Mesenchymal stem cell (in vitro differentiated cells and primary cell): ENCODE measurements around the gene PANK1.
"Not testable (repeated sequence)": the region's sequence is repeated elsewhere in the genome, so short reads cannot be mapped to it uniquely, and the experiment has no call there.

Experiments used
- DNase-seq: peaks from one replicate; pipeline ENCODE4 v3.0.0-alpha.2; 2013
- H2AFZ ChIP-seq: one replicate; pipeline ENCODE4 v1.6.1; 2013; ENCODE audit warnings: low read depth, mild to moderate bottlenecking, control low read depth, inconsistent platforms, low read length, moderate library complexity
- H2AK5ac ChIP-seq: 2 replicates; pipeline ENCODE4 v1.6.1; 2013; ENCODE audit warnings: low read length, moderate library complexity, mild to moderate bottlenecking, inconsistent platforms; ENCODE audit not compliant: severe bottlenecking
- H2BK120ac ChIP-seq: one replicate; pipeline ENCODE4 v1.6.1; 2013; ENCODE audit warnings: low read depth, mild to moderate bottlenecking, inconsistent platforms, low read length, moderate library complexity
- H2BK12ac ChIP-seq, 2 experiments: one replicate each; pipeline ENCODE4 v1.6.1; 2013; ENCODE audit warnings: inconsistent platforms in 2 of 2, low read length in 2 of 2, mild to moderate bottlenecking in 2 of 2, moderate library complexity in 2 of 2, control low read depth in 1 of 2
- H2BK15ac ChIP-seq: one replicate; pipeline ENCODE4 v1.6.1; 2013; ENCODE audit warnings: mild to moderate bottlenecking, low read depth, inconsistent platforms; ENCODE audit not compliant: poor library complexity, severe bottlenecking
- H2BK5ac ChIP-seq: 2 replicates; pipeline ENCODE4 v1.6.1; 2013; ENCODE audit warnings: low read depth, mild to moderate bottlenecking, low read length, control low read depth, inconsistent platforms; ENCODE audit not compliant: poor library complexity, severe bottlenecking
- H3K14ac ChIP-seq, 2 experiments: one replicate each; pipeline ENCODE4 v1.6.1; 2013; ENCODE audit warnings: inconsistent platforms in 2 of 2, low read length in 2 of 2, control low read depth in 1 of 2, mild to moderate bottlenecking in 1 of 2, moderate library complexity in 1 of 2
- H3K18ac ChIP-seq, 2 experiments: one replicate each; pipeline ENCODE4 v1.6.1; 2013; ENCODE audit warnings: inconsistent platforms in 2 of 2, low read length in 2 of 2, control low read depth in 1 of 2, low read depth in 1 of 2, mild to moderate bottlenecking in 1 of 2
- H3K23ac ChIP-seq, 2 experiments: one replicate each; pipeline ENCODE4 v1.6.1; 2013; ENCODE audit warnings: inconsistent platforms in 2 of 2, low read length in 2 of 2, mild to moderate bottlenecking in 2 of 2, moderate library complexity in 2 of 2, control low read depth in 1 of 2
- H3K27ac ChIP-seq: 2 replicates; pipeline ENCODE4 v1.5.1; 2013; ENCODE audit warnings: mild to moderate bottlenecking, moderate library complexity, low read length, control low read depth, inconsistent platforms; ENCODE audit not compliant: poor library complexity, severe bottlenecking
- H3K27me3 ChIP-seq, 2 experiments: 2 replicates each; pipeline versions ENCODE4 v1.6.1 to v1.7.0; 2013; ENCODE audit warnings: low read length in 2 of 2, mild to moderate bottlenecking in 2 of 2, moderate library complexity in 2 of 2, control low read depth in 1 of 2, inconsistent platforms in 1 of 2; ENCODE audit not compliant: control insufficient read depth in 1 of 2, insufficient read depth in 1 of 2
- H3K36me3 ChIP-seq, 2 experiments: 2 replicates each; pipeline versions ENCODE4 v1.6.1 to v1.7.0; 2013; ENCODE audit warnings: low read length in 2 of 2, control low read depth in 1 of 2, inconsistent platforms in 1 of 2, low read depth in 1 of 2, mild to moderate bottlenecking in 1 of 2; ENCODE audit not compliant: insufficient read depth in 2 of 2, control insufficient read depth in 1 of 2
- H3K4ac ChIP-seq, 2 experiments: one replicate each; pipeline ENCODE4 v1.6.1; 2013; ENCODE audit warnings: inconsistent platforms in 2 of 2, low read length in 2 of 2, mild to moderate bottlenecking in 2 of 2, moderate library complexity in 2 of 2, control low read depth in 1 of 2, low read depth in 1 of 2
- H3K4me1 ChIP-seq: 2 replicates; pipeline ENCODE4 v1.6.1; 2013; ENCODE audit warnings: low read depth, low read length, control low read depth; ENCODE audit not compliant: control insufficient read depth, insufficient read depth
- H3K4me2 ChIP-seq: 2 replicates; pipeline ENCODE4 v1.6.1; 2013; ENCODE audit warnings: low read length, mild to moderate bottlenecking, inconsistent platforms; ENCODE audit not compliant: poor library complexity, severe bottlenecking
- H3K4me3 ChIP-seq, 2 experiments: 2 replicates each; pipeline versions ENCODE4 v1.5.1 to v1.7.0; 2013; ENCODE audit warnings: low read length in 2 of 2, mild to moderate bottlenecking in 2 of 2, control low read depth in 1 of 2, low read depth in 1 of 2; ENCODE audit not compliant: insufficient read depth in 1 of 2
- H3K79me1 ChIP-seq: replicated peaks from 2 replicates; pipeline ENCODE4 v1.6.1; 2013; ENCODE audit warnings: mild to moderate bottlenecking, control low read depth, low read length, inconsistent platforms; ENCODE audit not compliant: poor library complexity, severe bottlenecking
- H3K9ac ChIP-seq: 2 replicates; pipeline ENCODE4 v1.7.0; 2013; ENCODE audit warnings: mild to moderate bottlenecking, low read length, moderate library complexity
- H3K9me3 ChIP-seq: 2 replicates; pipeline ENCODE4 v1.7.0; 2013; ENCODE audit warnings: mild to moderate bottlenecking, low read length; ENCODE audit not compliant: control insufficient read depth
- H4K8ac ChIP-seq: one replicate; pipeline ENCODE4 v1.6.1; 2013; ENCODE audit warnings: inconsistent platforms, mild to moderate bottlenecking, low read length, moderate library complexity
- H4K91ac ChIP-seq: one replicate; pipeline ENCODE4 v1.6.1; 2013; ENCODE audit warnings: mild to moderate bottlenecking, low read length, inconsistent platforms
- WGBS: methylation state at CpG from one replicate; pipeline ENCODE4 v1.1.7; 2013; ENCODE audit warnings: mixed read lengths; 5-methylcytosine and 5-hydroxymethylcytosine counted together

Gene PANK1

DNA sequence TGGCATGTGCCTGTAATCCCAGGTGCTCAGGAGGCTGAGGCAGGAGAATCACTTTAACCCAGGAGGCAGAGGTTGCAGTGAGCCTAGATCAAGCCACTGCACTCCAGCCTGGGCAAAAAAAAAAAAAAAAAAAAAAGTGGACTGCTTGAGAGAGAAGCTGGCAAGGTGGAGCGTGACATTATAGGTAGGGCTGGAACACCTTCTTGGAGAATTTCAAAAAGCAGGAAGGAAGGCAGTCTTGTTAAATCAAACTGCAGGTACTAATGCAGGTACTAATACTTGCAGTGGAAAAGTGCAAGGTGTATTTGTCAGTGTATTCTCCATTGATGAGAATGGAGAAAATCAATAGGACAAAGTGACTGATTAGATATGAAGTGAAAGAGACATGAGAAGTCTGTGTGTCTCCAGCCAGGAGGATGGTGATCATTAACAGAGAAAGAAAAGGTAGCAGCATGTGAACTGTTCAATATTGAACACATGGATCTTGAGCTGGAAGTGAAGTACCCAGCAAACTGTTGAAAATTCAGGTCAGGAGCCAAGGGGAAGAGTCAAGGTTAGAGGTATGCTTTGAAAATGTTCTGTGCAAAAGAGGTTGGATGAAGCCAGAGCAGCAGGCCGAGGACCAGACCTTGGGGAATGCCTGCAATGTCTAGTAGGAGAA is 97.1 kb downstream of the PANK1 start:
- no peak overlapping the region for H2BK15ac ChIP-seq
- no peak overlapping the region for H3K14ac ChIP-seq
- no peak overlapping the region for H3K4ac ChIP-seq
- no peaks in the 10 kb centered on the region for H3K79me1 ChIP-seq
- H2AFZ ChIP-seq = no peak overlapping the region
- no peak overlapping the region for H3K9ac ChIP-seq
- no peak overlapping the region for H2BK120ac ChIP-seq
- H2BK5ac ChIP-seq = no peak overlapping the region
- no peak overlapping the region for H3K4me2 ChIP-seq
- 95% methylated on average over 2 of the region's 2 CpGs for WGBS
- no peak overlapping the region for H4K91ac ChIP-seq
- no peak overlapping the region for H2BK12ac ChIP-seq
- no peak overlapping the region for H3K23ac ChIP-seq
- H3K36me3 ChIP-seq = no peaks in the 10 kb centered on the region
- no peak overlapping the region for H3K4me3 ChIP-seq
- H3K18ac ChIP-seq = no peak overlapping the region
- DNase-seq = no peak
- no peak overlapping the region for H2AK5ac ChIP-seq
- H3K9me3 ChIP-seq = peaks cover 3% of the 10 kb centered on the region
- H3K27ac ChIP-seq = no peak overlapping the region
- H3K27me3 ChIP-seq = peaks cover 0 to 27% of the 10 kb centered on the region in 2 experiments
- no peak overlapping the region for H4K8ac ChIP-seq
- H3K4me1 ChIP-seq = no peaks in the 10 kb centered on the region

DNA sequence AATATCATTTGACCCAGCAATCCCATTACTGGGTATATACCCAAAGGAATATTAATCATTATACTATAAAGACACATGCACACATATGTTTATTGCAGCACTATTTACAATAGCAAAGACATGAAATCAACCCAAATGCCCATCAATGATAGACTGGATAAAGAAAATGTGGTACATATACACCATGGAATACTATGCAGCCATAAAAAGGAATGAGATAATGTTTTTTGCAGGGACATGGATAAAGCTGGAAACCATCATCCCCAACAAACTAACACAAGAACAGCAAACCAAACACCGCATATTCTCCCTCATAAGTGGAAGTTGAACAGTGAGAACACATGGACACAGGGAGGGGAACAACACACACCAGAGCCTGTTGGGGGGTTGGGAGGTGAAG is 98.4 kb downstream of the PANK1 start:
- not testable (repeated sequence) for H2BK15ac ChIP-seq, H3K18ac ChIP-seq, H3K23ac ChIP-seq, H3K27ac ChIP-seq, H4K91ac ChIP-seq, H2AFZ ChIP-seq, H3K4me2 ChIP-seq, H2BK120ac ChIP-seq, H3K79me1 ChIP-seq, H3K4me3 ChIP-seq, H3K14ac ChIP-seq, H3K4ac ChIP-seq, H3K36me3 ChIP-seq, H3K4me1 ChIP-seq, H3K9me3 ChIP-seq, H4K8ac ChIP-seq, H2AK5ac ChIP-seq, H2BK12ac ChIP-seq, H2BK5ac ChIP-seq, H3K9ac ChIP-seq, DNase-seq
- H3K27me3 ChIP-seq = peaks cover 0 to 21% of the 10 kb centered on the region in 2 experiments
- WGBS = no CpG with 5 or more reads among the region's 1 CpG

DNA sequence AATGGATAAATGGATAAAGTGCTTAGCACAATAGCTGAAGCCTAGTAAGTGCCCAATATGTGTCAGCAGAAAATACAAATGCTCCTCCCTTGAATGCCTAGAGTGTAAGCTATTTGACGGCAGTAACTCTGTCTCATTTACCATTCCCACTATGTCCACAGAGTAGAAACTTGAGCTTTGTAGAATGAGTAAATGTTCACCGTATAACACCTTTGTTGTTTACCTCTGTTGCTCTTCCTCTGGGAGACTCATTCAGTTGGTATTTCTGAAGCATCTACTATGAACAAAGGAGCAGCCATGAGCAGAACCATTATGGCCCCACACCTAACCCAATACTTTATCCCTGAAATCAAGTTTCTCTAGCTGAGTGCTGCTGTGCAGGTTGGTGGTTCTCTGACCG is 101.2 kb downstream of the PANK1 start:
- peaks cover 0 to 19% of the 10 kb centered on the region in 2 experiments for H3K27me3 ChIP-seq
- no peaks in the 10 kb centered on the region for H3K36me3 ChIP-seq
- H2BK120ac ChIP-seq = no peak overlapping the region
- no peak overlapping the region for H2AK5ac ChIP-seq
- H3K4me3 ChIP-seq = no peak overlapping the region
- H3K4ac ChIP-seq = no peak overlapping the region
- DNase-seq = no peak
- H3K79me1 ChIP-seq = no peaks in the 10 kb centered on the region
- no peak overlapping the region for H2BK5ac ChIP-seq
- H2BK15ac ChIP-seq = no peak overlapping the region
- H4K8ac ChIP-seq = no peak overlapping the region
- H2BK12ac ChIP-seq = no peak overlapping the region
- H3K14ac ChIP-seq = no peak overlapping the region
- no peaks in the 10 kb centered on the region for H3K4me1 ChIP-seq
- H3K27ac ChIP-seq = no peak overlapping the region
- H3K9me3 ChIP-seq = peaks cover 3% of the 10 kb centered on the region
- H2AFZ ChIP-seq = no peak overlapping the region
- H4K91ac ChIP-seq = no peak overlapping the region
- no peak overlapping the region for H3K9ac ChIP-seq
- H3K18ac ChIP-seq = no peak overlapping the region
- H3K4me2 ChIP-seq = no peak overlapping the region
- no peak overlapping the region for H3K23ac ChIP-seq
- WGBS = 88% methylated on average over 2 of the region's 3 CpGs

DNA sequence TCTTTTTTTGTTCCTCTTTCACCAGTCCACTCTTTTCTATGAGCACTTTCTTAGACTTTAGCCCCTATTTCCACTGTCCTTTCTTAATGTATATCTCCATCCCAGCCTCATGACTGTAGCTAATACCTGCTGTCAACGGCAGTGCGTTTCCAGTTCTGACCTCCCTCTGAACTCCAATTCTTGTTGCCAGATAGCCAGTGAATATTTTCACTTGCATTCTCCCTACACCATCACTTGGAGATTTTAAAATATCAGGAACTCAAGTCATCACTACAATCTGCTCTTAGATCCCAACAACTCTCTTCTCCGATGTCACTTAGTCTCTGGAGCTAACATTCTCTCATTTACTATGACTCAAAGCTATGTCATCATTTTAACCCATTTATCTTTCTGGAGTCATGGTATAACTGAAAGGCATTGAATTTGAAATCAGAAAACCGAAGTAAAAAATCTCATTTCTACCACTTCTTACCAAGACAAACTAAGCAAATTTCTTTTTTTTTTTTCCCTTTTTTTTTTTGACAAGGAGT is 104.6 kb downstream of the PANK1 start:
- no peak overlapping the region for H2AK5ac ChIP-seq
- no peak overlapping the region for H3K14ac ChIP-seq
- H2AFZ ChIP-seq = no peak overlapping the region
- no peak overlapping the region for H2BK12ac ChIP-seq
- no peak for DNase-seq
- no peaks in the 10 kb centered on the region for H3K9me3 ChIP-seq
- no peak overlapping the region for H4K91ac ChIP-seq
- no peaks in the 10 kb centered on the region for H3K79me1 ChIP-seq
- no peak overlapping the region for H2BK15ac ChIP-seq
- H3K27me3 ChIP-seq = peaks cover 4 to 49% of the 10 kb centered on the region in 2 experiments
- no peak overlapping the region for H2BK5ac ChIP-seq
- no peak overlapping the region for H4K8ac ChIP-seq
- no peak overlapping the region for H3K4me2 ChIP-seq
- no peak overlapping the region for H3K23ac ChIP-seq
- H3K4ac ChIP-seq = no peak overlapping the region
- no peak overlapping the region for H2BK120ac ChIP-seq
- no peak overlapping the region for H3K27ac ChIP-seq
- H3K36me3 ChIP-seq = no peaks in the 10 kb centered on the region
- no peak overlapping the region for H3K18ac ChIP-seq
- WGBS = 63% methylated on average over 4 of the region's 4 CpGs
- no peak overlapping the region for H3K4me3 ChIP-seq
- peaks cover 5% of the 10 kb centered on the region for H3K4me1 ChIP-seq
- no peak overlapping the region for H3K9ac ChIP-seq
